ENCODE data around the gene TRRAP. TPM values are rescaled to one million over a fixed set of nuclear protein-coding genes. Genes with fewer than 3 reads are reported as not detected.

Gene TRRAP
- total and polyA plus RNA-seq, 2 of the 8 experiments (the other 6 are each of a cell fraction or from before 2014, with no cell fraction given): 21.7 to 48.6 TPM

DNA sequence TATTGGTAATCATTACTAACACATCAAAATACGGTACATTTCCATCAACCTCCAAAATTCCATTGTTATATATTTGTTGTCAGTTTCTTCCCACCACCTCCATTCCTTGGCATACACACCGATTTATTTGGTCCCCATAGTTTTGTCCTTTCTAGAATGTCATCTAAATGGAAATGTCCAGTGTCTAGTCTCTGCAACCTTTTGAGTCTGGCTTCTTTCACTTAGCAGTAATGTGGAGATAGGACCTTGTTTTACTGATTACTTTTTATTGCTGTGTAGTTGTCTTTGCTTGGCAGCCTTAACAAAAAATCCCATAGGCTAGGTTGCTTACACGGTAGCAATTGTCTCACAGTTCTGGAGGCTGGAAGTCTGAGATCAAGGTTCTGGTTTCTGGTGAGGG, 22.5 kb downstream of the TRRAP start (continued):
- TF ChIP-seq RNF2 (IDR thresholded peaks at IDR 0.05; ENCODE audit: borderline replicate concordance, low read depth, low read length, missing control alignments, poor library complexity, severe bottlenecking) (no peak), RXRA (IDR thresholded peaks at IDR 0.05; ENCODE audit: insufficient read depth, low read depth, low read length) (no peak), SIN3A (conservative IDR thresholded peaks at IDR 0.05 in 1 of 2, IDR thresholded peaks at IDR 0.05 in 1 of 2; ENCODE audit: low read depth in 1 of 2, low read length in 2 of 2) (no peak), SIX5 (IDR thresholded peaks at IDR 0.05; ENCODE audit: low read depth, low read length) (no peak), KDM4A (IDR thresholded peaks at IDR 0.05; ENCODE audit: low read depth, low read length, severe bottlenecking) (no peak), SAP30 (IDR thresholded peaks at IDR 0.05; ENCODE audit: insufficient read depth, insufficient replicate concordance, low read length) (no peak)
- TF ChIP-seq, protein P1, sequence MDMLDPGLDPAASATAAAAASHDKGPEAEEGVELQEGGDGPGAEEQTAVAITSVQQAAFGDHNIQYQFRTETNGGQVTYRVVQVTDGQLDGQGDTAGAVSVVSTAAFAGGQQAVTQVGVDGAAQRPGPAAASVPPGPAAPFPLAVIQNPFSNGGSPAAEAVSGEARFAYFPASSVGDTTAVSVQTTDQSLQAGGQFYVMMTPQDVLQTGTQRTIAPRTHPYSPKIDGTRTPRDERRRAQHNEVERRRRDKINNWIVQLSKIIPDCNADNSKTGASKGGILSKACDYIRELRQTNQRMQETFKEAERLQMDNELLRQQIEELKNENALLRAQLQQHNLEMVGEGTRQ (IDR thresholded peaks at IDR 0.05; ENCODE audit: low read length): no peak

Data from H1 (cell line).